ENCODE measurements around the gene MMP14.
"Not testable (repeated sequence)": the region's sequence is repeated elsewhere in the genome, so short reads cannot be mapped to it uniquely, and the experiment has no call there.

The MMP14 gene

DNA sequence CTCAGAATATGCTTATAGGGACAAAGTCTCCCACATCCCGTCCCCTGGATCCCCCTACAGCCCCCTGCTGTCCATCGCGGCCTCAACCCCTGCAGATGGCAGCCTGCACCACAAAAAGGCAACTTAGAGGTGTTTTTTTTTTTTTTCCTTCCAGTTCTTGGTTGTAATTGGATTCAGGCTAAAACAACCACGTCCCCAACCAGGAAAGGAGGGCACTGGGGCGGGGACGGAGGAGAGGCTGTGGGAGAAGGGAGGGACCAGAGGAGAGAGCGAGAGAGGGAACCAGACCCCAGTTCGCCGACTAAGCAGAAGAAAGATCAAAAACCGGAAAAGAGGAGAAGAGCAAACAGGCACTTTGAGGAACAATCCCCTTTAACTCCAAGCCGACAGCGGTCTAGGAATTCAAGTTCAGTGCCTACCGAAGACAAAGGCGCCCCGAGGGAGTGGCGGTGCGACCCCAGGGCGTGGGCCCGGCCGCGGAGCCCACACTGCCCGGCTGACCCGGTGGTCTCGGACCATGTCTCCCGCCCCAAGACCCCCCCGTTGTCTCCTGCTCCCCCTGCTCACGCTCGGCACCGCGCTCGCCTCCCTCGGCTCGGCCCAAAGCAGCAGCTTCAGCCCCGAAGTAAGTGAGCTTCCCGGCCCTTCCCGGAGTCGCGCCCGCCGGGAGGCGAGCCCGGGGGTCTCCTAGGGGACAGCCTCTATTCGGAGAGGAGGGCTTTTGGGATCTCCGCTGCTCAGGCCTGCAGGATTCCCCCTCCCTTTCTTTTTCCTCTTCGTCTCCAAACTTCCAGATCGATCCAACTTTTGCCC lies at the start of gene MMP14:
Gene MMP14, plus strand, starts transcription at position 285 of the 813 bp plus-strand sequence. Its CDS starts 233 bp downstream, at position 518.
- DNase-seq, result no peak

DNA sequence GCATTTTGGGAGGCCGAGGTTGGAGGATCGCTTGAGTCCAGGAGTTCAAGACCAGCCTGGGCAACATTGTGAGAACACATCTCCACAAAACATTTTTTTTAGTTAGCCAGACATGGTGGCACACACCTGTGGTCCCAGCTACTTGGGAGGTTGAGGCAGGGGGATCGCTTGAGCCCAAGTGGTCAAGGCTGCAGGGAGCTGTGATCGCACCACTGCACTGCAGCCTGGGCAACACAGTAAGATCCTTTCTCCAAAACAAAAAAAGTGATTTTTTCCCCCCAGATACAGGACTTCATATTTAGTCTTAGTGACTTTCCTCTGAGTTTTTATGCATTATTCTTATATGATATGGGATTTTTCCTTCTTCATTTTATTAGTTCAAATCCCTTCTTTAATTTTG lies 49.7 kb upstream of the MMP14 start:
- no peak for DNase-seq

- no peak for DNase-seq
Observed at GRCh38 chr14:22791301-22791700, 45.1 kb upstream of the MMP14 start.

DNA sequence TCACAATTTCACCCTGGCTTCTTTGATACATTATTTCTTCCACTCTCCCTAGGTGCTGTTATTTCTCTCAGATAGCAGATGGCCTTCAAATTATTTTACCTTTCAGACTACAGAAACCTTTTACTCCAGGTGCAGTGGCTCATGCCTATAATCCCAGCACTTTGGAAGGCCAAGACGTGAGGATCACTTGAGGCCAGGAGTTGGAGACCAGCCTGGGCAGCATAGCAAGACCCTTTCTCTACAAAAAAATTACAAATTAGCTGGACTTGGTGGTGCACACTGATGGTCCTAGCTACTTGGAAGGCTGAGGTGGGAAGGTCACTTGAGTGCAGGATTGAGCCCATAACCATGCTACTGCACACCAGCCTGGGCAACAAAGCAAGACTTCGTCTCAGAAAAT lies 44.2 kb upstream of the MMP14 start:
- no peak for DNase-seq

- not testable (repeated sequence) for DNase-seq
Observed at GRCh38 chr14:22793550-22793949, 42.8 kb upstream of the MMP14 start.

DNA sequence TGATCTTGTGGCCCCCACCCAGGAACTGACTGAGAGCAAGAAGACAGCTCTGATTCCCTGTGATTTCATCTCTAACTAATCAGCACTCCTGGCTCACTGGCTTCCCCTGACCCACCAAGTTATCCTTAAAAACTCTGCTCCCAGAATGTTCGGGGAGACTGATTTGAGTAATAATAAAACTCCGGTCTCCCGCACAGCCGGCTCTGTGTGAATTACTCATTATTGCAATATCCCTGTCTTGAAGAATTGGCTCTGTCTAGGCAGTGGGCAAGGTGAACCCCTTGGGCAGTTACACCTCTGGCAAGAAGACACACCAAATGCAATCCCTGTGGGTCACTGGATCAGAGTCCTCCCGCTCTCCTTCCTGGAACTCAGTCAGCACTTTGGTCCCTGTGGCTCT lies 42.4 kb upstream of the MMP14 start:
- DNase-seq, result no peak

DNA sequence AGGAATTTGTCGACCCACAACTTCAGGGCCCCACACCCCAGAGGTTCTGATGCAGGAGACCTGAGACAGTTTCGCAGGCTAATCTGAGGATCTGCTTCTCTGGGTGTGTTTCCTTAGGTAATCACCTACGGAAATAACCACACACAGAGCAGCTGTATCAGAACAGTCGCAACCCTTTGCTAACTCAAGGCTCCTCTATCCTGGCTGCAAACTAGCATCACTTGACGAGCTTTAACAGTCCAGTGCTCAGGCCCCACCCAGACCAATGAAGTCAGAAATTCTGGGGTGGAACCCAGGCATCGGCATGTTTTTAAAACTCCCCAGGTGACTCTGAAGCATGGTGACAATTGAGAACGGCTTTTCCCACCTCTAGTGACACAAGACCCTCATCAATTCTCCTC lies 41.8 kb upstream of the MMP14 start:
- DNase-seq, result no peak

- DNase-seq, result no peak
Observed at GRCh38 chr14:22796087-22796707, 40.2 kb upstream of the MMP14 start.

- no peak for DNase-seq
Observed at GRCh38 chr14:22797017-22797917, 39.1 kb upstream of the MMP14 start.

- no peak for DNase-seq
Observed at GRCh38 chr14:22798528-22798927, 37.9 kb upstream of the MMP14 start.

DNA sequence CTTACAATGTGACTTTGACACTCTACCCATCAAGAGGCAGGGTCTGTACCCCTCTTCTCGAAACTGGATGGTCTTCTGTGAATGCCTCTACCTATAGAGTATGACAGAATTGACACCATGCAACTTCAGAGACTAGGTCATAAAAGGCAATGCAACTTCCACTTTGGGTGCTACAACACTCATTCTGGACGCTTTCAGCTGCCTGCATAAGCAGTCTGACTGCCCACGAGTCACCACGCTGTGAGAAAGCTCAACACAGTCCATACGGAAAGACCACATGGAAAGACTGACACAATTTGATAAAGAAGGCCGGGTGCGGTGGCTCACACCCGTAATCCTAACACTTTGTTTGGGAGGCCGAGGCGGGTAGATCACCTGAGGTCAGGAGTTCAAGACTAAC lies 36.0 kb upstream of the MMP14 start:
- no peak for DNase-seq

DNA sequence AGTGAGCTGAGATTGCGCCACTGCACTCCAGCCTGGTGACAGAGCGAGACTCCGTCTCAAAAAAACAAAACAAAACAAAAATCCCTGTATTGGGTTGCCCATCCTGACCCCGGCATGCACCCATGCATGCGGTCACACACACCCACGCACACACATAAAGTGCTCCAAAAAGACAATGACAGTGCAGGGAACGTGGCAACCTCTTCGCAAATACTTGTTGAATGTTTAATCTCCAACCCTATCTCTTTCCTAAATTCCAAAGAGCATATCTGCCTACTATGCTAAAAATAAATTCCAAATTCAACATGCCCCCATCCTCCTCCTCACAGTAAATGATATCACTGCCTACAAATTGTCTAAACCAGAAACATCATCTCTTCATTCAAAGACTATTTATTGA lies 34.7 kb upstream of the MMP14 start:
- no peak for DNase-seq

DNA sequence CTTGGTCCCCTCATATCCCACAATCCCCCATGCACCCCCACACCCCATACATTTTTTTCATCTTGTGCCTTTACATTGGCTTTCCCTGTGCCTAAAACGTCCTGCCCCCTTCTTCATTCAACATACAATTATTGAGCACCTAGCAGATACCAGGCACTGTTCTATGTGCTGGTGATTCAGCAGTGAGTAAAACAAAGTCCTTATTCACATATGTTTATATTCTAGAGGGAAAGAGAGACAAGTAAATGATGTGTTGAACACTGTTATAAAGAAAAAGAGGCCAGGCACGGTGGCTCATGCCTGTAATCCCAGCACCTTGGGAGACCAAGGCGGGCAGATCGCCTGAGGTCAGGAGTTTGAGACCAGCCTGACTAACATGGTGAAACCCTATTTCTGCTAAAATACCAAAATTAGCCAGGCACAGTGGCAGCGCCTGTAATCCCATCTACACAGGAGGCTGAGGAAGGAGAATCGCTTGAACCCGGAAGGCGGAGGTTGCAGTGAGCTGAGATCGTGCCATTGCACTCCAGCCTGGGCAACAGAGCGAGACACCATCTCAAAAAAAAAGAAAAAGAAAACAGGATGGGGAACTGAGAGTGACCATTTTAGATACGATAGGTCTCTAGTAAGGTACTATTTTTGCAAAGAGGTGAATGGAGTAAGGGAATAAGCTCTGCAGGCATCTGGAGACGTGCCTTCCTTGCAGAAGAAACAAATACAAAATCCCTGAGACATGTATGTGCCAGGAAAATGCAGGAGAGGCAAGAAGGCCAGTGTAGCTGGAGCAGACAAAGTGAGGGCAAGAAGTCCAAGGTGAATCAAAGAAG lies 33.3 kb upstream of the MMP14 start:
- DNase-seq, result no peak

GRCh38 chr14:22803687-22803974 lies 32.8 kb upstream of the MMP14 start:
- DNase-seq, result no peak

DNA sequence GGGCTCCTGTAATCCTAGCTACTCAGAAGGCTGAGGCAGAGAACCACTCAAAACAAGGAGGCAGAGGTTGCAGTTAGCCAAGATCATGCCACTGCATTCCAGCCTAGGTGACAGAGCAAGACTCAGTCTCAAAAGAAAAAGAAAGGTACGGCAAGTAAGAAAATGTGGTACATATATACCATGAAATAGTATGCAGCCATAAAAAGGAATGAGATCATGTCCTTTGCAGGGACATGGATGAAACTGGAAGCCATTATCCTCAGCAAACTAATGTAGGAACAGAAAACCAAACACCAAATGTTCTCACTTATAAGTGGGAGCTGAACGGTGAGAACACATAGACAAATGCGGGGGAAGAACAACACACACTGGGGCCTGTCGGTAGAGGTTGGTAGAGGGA lies 31.1 kb upstream of the MMP14 start:
- not testable (repeated sequence) for DNase-seq

- DNase-seq, result no peak
Observed at GRCh38 chr14:22807432-22808087, 28.8 kb upstream of the MMP14 start.

- DNase-seq, result no peak
Observed at GRCh38 chr14:22808388-22809209, 27.8 kb upstream of the MMP14 start.

DNA sequence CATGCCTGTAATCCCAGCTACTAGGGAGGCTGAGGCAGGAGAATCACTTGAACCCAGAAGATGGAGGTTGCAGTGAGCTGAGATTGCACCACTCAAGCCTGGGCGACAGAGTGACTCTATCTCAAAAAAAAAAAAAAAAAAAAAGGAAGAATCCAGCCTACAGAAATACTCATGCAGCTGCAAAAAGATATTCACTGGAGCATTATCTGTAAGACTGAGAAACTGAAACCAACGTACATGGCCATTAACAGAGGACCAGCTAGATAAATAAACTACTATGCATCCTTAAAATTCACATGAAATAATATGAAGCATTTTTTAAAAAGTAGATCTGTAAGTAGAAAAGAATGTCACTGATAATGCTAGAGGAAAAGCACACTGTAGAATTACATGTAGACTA lies 24.7 kb upstream of the MMP14 start:
- DNase-seq, result no peak

- DNase-seq, result no peak
Observed at GRCh38 chr14:22812744-22813143, 23.6 kb upstream of the MMP14 start.

DNA sequence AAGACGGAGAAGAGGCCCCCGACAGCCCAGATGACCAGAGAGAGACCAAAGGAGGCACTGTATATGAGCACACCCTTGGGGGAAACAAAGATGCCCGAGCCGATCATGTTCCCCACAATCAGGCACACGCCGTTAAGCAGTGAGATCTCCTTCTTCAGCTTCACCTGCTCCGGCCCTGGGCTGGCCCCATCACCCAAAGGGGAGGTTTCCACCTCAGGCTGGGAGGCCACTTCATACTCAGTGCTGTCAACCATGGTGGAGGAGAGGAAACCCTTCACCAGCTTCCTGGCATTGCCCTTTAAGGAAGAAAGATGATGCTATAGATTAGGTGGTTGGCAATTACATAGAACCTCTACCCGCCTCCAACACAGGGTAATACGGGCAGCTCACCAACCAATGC lies 23.2 kb upstream of the MMP14 start:
- DNase-seq, result no peak

- no peak for DNase-seq
Observed at GRCh38 chr14:22814373-22814772, 22.0 kb upstream of the MMP14 start.

All from cortex of kidney (tissue), 1 donor.